CD4-positive, CD25-positive, alpha-beta regulatory T cell (primary cell): Measurements from ENCODE around the gene SMG9. TPM values are rescaled to one million over a fixed set of nuclear protein-coding genes. Genes with fewer than 3 reads are reported as not detected.
"Not testable (repeated sequence)": the region's sequence is repeated elsewhere in the genome, so short reads cannot be mapped to it uniquely, and the experiment has no call there.

Source experiments
- ATAC-seq, 2 donors: fragments of 150-1000 bp; cut with Tn5 transposase; one replicate each; pipeline ENCODE4 v1.10.0; 2021; ENCODE audit warnings: low read depth in 2 of 2, moderate number of reproducible peaks in 2 of 2, moderate library complexity in 1 of 2
- DNase-seq, 3 donors: peaks; one replicate each; pipeline versions ENCODE4 v3.0.0 to v3.0.0-alpha.2; 2012 to 2022; ENCODE audit warnings: mixed read lengths in 1 of 3
- H3K27ac ChIP-seq: one replicate; pipeline ENCODE4 v1.7.0; 2013; ENCODE audit warnings: mild to moderate bottlenecking, low read length; ENCODE audit not compliant: insufficient read depth, poor library complexity, severe bottlenecking
- H3K27me3 ChIP-seq: one replicate; pipeline ENCODE4 v1.7.0; 2013; ENCODE audit warnings: low read length; ENCODE audit not compliant: control insufficient read depth, insufficient read depth
- H3K36me3 ChIP-seq: one replicate; pipeline ENCODE4 v1.7.0; 2013; ENCODE audit warnings: mild to moderate bottlenecking, low read length, moderate library complexity; ENCODE audit not compliant: control insufficient read depth, insufficient read depth
- H3K4me1 ChIP-seq: 2 replicates; pipeline ENCODE4 v1.7.0; 2013; ENCODE audit warnings: mild to moderate bottlenecking, low read length; ENCODE audit not compliant: insufficient read depth, control insufficient read depth, poor library complexity, severe bottlenecking
- H3K4me3 ChIP-seq: one replicate; pipeline ENCODE4 v1.7.0; 2013; ENCODE audit warnings: low read depth, mild to moderate bottlenecking, low read length, moderate library complexity
- H3K9me3 ChIP-seq, 2 experiments: 1 replicate in 1 of 2; 2 replicates in 1 of 2; pipeline ENCODE4 v1.7.0; 2013; ENCODE audit warnings: low read length in 2 of 2, mild to moderate bottlenecking in 1 of 2, moderate library complexity in 1 of 2; ENCODE audit not compliant: control insufficient read depth in 2 of 2
- H3K27ac Mint-ChIP-seq, 3 donors: one replicate each; pipeline ENCODE4 v1.8.0; 2020 to 2022; ENCODE audit warnings: mild to moderate bottlenecking in 3 of 3, mixed read lengths in 3 of 3, moderate library complexity in 2 of 3
- H3K27me3 Mint-ChIP-seq: one replicate; pipeline ENCODE4 v1.8.0; 2022; ENCODE audit warnings: mild to moderate bottlenecking, mixed read lengths
- H3K36me3 Mint-ChIP-seq: one replicate; pipeline ENCODE4 v1.8.0; 2020; ENCODE audit warnings: mixed read lengths
- H3K4me1 Mint-ChIP-seq, 4 donors: one replicate each; pipeline ENCODE4 v1.8.0; 2020 to 2022; ENCODE audit warnings: mixed read lengths in 4 of 4, mild to moderate bottlenecking in 1 of 4
- H3K4me3 Mint-ChIP-seq, 4 donors: one replicate each; pipeline ENCODE4 v1.8.0; 2020 to 2022; ENCODE audit warnings: mild to moderate bottlenecking in 4 of 4, mixed read lengths in 4 of 4, moderate library complexity in 3 of 4
- H3K9me3 Mint-ChIP-seq, 7 donors: one replicate each; pipeline ENCODE4 v1.8.0; 2020 to 2022; ENCODE audit warnings: mixed read lengths in 7 of 7, mild to moderate bottlenecking in 3 of 7, moderate library complexity in 2 of 7
- polyA plus RNA-seq, 4 donors: library from polyadenylated mRNA; unstranded; fragments of 300-500 nt; fragmentation: Illumina TruSeq; gene quantifications; one replicate each; pipeline ENCODE4 v1.2.3, GENCODE V29; 2021
- total RNA-seq: library from RNA; stranded (reverse); gene quantifications from one replicate; pipeline ENCODE4 v1.2.3, GENCODE V29; 2022

SMG9 gene
- total and polyA plus RNA-seq, 5 donors from 2014 or later = 3.4 to 40.7 (median 5.9) TPM

DNA sequence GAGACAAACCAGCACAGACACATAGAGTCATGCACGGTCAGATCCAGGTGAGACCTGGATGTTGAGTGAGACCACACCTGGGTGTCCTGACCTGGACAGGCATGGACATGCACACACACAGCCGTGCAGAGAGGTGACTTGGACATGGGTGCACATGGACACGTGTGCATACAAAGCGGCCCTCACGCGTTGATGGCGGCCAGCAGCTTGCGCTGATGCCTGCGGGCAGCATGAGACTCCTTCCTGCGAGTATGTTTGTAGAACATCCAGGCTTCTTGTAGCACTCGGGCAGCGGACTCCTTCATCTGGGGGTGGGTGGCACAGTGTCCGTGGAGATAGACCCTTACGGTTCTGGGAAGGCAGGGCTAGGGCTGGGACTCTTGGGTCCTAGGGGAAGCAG, 14.5 kb upstream of the SMG9 start:
- no peaks in the 10 kb centered on the region for H3K27me3 Mint-ChIP-seq
- H3K4me1 Mint-ChIP-seq = peaks cover 0 to 39% (median 25%) of the 10 kb centered on the region in 4 donors
- H3K4me3 ChIP-seq = no peak overlapping the region
- no peak overlapping the region for H3K4me3 Mint-ChIP-seq
- H3K36me3 Mint-ChIP-seq = peaks cover 25% of the 10 kb centered on the region
- H3K27ac ChIP-seq = no peak overlapping the region
- no peaks in the 10 kb centered on the region for H3K9me3 Mint-ChIP-seq
- H3K4me1 ChIP-seq = peaks cover 26% of the 10 kb centered on the region
- H3K36me3 ChIP-seq = peaks cover 66% of the 10 kb centered on the region
- H3K27ac Mint-ChIP-seq = no peak overlapping the region
- H3K9me3 ChIP-seq = no peaks in the 10 kb centered on the region
- ATAC-seq = no peak
- no peaks in the 10 kb centered on the region for H3K27me3 ChIP-seq
- no peak for DNase-seq

DNA sequence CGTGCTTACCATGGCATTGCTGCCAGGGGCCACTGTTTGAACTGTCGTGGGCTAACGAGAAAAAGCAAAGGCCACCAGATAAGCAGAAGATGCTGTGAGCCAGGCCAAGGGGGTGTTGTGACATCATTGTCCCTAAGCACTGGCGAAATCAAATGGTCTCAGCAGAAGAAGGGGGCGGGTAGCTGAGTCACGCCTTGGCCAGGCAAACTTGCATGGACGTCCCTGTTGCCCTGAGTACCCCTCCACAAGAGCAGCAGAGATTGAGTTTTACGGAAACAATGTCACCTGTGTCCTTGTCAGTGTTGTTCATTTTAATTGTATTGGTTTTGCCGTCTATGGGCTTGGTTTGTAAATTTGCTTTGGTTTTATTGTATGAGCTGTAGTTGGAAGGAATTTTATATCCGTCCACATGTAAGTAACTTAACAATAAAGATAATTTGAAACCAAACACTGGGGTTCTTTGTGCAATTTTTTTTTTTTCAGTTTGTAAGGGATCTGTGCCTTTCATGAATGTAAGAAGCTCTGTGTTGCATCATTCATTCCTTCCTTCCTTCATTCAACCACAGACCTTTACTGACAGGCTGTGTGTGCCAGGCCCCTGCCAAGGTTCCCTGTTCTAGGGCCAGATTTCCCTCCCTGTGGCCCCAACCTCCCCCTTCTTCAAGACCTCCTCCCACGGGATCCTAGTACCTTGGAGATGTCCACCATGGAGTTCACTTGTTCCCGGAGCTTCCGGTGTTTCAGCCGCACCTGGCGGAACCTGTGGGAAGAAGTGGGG, 13.7 kb upstream of the SMG9 start:
- H3K27me3 Mint-ChIP-seq = no peaks in the 10 kb centered on the region
- no peak overlapping the region for H3K4me3 ChIP-seq
- no peaks in the 10 kb centered on the region for H3K9me3 ChIP-seq
- H3K27ac ChIP-seq = peak overlapping the region; percentile 26
- peaks cover 0 to 45% (median 27%) of the 10 kb centered on the region in 4 donors for H3K4me1 Mint-ChIP-seq
- H3K27me3 ChIP-seq = no peaks in the 10 kb centered on the region
- DNase-seq (no peak), ATAC-seq (no peak)
- no peaks in the 10 kb centered on the region for H3K9me3 Mint-ChIP-seq
- peaks cover 61% of the 10 kb centered on the region for H3K36me3 ChIP-seq
- H3K4me3 Mint-ChIP-seq = peak overlapping the region in 1 of 4 donors; percentile 34
- H3K36me3 Mint-ChIP-seq = peaks cover 25% of the 10 kb centered on the region
- peaks cover 33% of the 10 kb centered on the region for H3K4me1 ChIP-seq
- peak overlapping the region in 2 of 3 donors; percentile 78 to 95 for H3K27ac Mint-ChIP-seq

DNA sequence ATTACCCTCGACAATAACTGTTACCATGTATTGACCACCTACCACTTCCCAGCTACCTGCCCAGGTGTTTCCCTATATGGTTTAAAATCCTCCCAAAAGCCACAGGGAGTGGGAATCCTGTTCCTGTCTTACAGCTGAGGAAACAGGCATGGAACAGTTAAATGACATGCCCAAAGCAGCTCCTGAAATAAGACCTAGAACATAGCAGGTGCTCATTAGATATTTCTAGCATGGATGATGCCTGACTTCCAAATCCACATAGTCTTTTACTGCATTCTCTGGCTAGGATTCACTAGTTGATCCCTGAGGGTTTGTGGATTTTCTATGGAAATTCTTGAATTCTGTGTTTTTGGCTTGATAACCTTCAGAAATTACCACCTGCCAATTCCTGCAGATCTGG, 13.1 kb upstream of the SMG9 start:
- Histone ChIP-seq H3K27ac (peak overlapping the region; percentile 26), H3K27me3 (no peaks in the 10 kb centered on the region), H3K36me3 (peaks cover 60% of the 10 kb centered on the region), H3K4me3 (no peak overlapping the region), H3K4me1 (peaks cover 34% of the 10 kb centered on the region), H3K9me3 (no peaks in the 10 kb centered on the region)
- H3K27ac Mint-ChIP-seq = peak overlapping the region in 2 of 3 donors; percentile 56 to 78
- H3K36me3 Mint-ChIP-seq = peaks cover 25% of the 10 kb centered on the region
- DNase-seq = no peak
- H3K4me3 Mint-ChIP-seq = no peak overlapping the region
- H3K27me3 Mint-ChIP-seq = no peaks in the 10 kb centered on the region
- peaks cover 0 to 49% (median 30%) of the 10 kb centered on the region in 4 donors for H3K4me1 Mint-ChIP-seq
- ATAC-seq = no peak
- H3K9me3 Mint-ChIP-seq = no peaks in the 10 kb centered on the region

DNA sequence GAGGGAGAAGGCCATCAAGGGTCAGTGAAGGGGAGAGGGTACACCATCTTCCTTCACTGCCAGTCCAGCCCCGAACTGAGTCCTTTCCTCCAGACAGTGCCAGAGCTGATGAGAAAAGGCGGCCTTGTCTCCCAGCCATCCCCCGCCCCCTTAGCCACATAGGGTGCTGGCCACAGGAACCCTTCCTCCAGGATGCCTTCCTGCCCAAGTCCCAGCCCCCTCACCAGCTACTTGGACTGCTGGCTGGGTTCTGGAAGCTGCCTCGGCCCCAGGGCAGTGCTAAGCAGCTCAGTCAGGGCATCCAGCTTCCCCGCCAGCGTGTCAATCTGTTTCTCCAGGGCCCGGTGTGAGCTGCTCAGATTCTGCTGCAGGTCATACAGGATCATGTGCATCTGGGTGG, 12.6 kb upstream of the SMG9 start:
- H3K4me1 Mint-ChIP-seq = peaks cover 0 to 53% (median 33%) of the 10 kb centered on the region in 4 donors
- no peak for ATAC-seq
- H3K36me3 Mint-ChIP-seq = peaks cover 22% of the 10 kb centered on the region
- H3K9me3 Mint-ChIP-seq = no peaks in the 10 kb centered on the region
- no peak for DNase-seq
- H3K27ac Mint-ChIP-seq = peak overlapping the region in 1 of 3 donors; percentile 98
- Histone ChIP-seq H3K36me3 (peaks cover 55% of the 10 kb centered on the region), H3K27me3 (no peaks in the 10 kb centered on the region), H3K4me1 (peaks cover 34% of the 10 kb centered on the region), H3K9me3 (no peaks in the 10 kb centered on the region), H3K27ac (no peak overlapping the region), H3K4me3 (no peak overlapping the region)
- no peaks in the 10 kb centered on the region for H3K27me3 Mint-ChIP-seq
- no peak overlapping the region for H3K4me3 Mint-ChIP-seq

DNA sequence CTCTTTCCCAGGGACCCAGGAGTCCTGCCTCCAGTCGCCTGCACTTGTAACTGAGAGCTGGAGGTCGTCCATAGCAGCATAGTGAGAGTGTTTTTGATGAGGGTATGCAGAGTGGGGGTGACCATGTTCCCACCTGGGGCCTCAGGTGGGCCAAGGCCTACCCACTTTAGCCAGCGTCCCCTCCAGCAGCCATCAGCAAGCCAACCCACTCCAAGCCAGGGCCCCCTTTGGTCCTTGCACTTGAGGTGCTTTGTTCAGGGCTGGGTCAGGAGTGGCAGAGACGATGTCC, 11.9 kb upstream of the SMG9 start:
- Histone ChIP-seq H3K9me3 (no peaks in the 10 kb centered on the region), H3K4me1 (peaks cover 34% of the 10 kb centered on the region), H3K27me3 (no peaks in the 10 kb centered on the region), H3K27ac (peak overlapping the region; percentile 75), H3K4me3 (no peak overlapping the region), H3K36me3 (peaks cover 50% of the 10 kb centered on the region)
- Mint-ChIP-seq H3K4me3 (peak overlapping the region in 3 of 4 donors; percentile 30 to 84 (median 71)), H3K27me3 (no peaks in the 10 kb centered on the region), H3K36me3 (peaks cover 21% of the 10 kb centered on the region), H3K27ac (peak overlapping the region; percentile 93 to 98 (median 94)), H3K4me1 (peaks cover 2 to 55% (median 33%) of the 10 kb centered on the region in 4 donors), H3K9me3 (no peaks in the 10 kb centered on the region)
- no peak for DNase-seq
- no peak for ATAC-seq

DNA sequence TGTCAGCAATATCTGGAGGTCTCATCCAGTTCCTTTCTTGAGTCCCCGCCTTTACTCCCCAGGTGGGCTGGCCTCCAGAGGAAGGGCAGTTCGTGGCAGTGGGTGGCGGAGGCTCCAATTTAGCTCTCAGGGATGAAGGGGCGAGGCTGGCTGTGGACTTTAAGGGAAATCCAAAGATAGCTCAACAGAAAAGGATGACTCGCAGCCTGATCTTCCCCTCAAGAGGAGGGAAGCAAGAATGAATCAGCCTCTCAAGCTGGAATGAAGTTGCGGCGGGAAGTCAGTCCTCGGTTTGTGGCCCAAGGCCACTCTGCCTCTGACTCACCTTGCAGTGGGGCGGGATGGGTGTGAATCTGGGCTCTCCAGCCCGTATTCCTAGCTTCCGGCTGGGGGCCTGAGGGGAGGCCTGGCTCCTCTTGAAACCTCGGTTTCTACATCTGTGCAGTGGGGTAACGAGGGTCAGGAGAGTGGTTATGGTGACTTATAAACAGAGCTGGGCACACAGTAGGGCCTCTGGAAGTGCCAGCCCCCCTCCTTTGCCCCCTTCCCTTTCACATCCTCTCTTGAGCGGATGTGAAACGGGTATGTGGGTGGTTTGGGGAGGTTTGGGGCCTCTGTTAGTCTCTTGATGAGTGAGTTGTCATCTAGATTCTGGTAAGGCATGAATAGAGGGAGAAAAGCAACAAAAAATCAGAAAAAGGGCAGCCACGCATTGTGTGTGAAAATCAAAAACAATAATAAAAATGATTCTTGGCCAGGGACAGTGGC, 10.5 kb upstream of the SMG9 start:
- no peaks in the 10 kb centered on the region for H3K9me3 Mint-ChIP-seq
- H3K27ac Mint-ChIP-seq = peak overlapping the region; percentile 93 to 98 (median 94)
- Histone ChIP-seq H3K27me3 (no peaks in the 10 kb centered on the region), H3K9me3 (no peaks in the 10 kb centered on the region), H3K36me3 (peaks cover 37% of the 10 kb centered on the region), H3K4me1 (peaks cover 34% of the 10 kb centered on the region), H3K4me3 (peak overlapping the region; percentile 51), H3K27ac (peak overlapping the region; percentile 75)
- peak; percentile 50 to 90 (median 55) for DNase-seq
- peak overlapping the region; percentile 27 to 79 (median 70) for H3K4me3 Mint-ChIP-seq
- no peaks in the 10 kb centered on the region for H3K27me3 Mint-ChIP-seq
- H3K4me1 Mint-ChIP-seq = peaks cover 8 to 54% (median 31%) of the 10 kb centered on the region in 4 donors
- H3K36me3 Mint-ChIP-seq = peaks cover 15% of the 10 kb centered on the region
- ATAC-seq = peak; percentile 87 to 89

DNA sequence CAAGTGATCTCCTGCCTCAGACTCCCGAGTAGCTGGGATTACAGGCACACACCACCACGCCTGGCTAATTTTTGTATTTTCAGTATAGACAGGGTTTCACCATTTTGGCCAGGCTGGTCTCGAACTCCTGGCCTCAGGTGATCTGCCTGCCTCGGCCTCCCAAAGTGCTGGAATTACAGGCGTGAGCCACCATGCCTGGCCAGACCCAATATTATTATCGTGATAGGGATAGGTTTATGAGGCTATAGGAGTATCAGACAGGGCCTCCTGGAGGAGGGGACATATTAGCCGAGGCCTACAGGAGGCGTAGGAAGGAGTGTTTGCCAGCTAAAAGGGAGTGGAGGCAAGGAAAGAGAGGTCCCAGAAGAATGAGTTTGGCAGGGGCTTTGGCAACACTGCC, 9.9 kb upstream of the SMG9 start:
- H3K4me3 ChIP-seq, H3K27me3 ChIP-seq, DNase-seq, H3K27me3 Mint-ChIP-seq, ATAC-seq, H3K9me3 Mint-ChIP-seq, H3K9me3 ChIP-seq: not testable (repeated sequence)
- Histone ChIP-seq H3K36me3 (peaks cover 31% of the 10 kb centered on the region), H3K27ac (peak overlapping the region; percentile 75), H3K4me1 (peaks cover 34% of the 10 kb centered on the region)
- H3K4me1 Mint-ChIP-seq = peaks cover 8 to 52% (median 30%) of the 10 kb centered on the region in 4 donors
- peak overlapping the region; percentile 93 to 98 (median 94) for H3K27ac Mint-ChIP-seq
- H3K4me3 Mint-ChIP-seq = peak overlapping the region; percentile 27 to 79 (median 70)
- peaks cover 14% of the 10 kb centered on the region for H3K36me3 Mint-ChIP-seq
